ENCODE data around the gene NUP155. TPM values are rescaled to one million over a fixed set of nuclear protein-coding genes. Genes with fewer than 3 reads are reported as not detected.
A peak's percentile ranks its signal among the peaks of the same experiment; 100 is the strongest.

NUP155 gene
- total RNA-seq, 3 donors from 2014 or later (not counting 1 experiment from before 2014, with no cell fraction given), result 21.1 to 29.0 (median 27.9) TPM

DNA sequence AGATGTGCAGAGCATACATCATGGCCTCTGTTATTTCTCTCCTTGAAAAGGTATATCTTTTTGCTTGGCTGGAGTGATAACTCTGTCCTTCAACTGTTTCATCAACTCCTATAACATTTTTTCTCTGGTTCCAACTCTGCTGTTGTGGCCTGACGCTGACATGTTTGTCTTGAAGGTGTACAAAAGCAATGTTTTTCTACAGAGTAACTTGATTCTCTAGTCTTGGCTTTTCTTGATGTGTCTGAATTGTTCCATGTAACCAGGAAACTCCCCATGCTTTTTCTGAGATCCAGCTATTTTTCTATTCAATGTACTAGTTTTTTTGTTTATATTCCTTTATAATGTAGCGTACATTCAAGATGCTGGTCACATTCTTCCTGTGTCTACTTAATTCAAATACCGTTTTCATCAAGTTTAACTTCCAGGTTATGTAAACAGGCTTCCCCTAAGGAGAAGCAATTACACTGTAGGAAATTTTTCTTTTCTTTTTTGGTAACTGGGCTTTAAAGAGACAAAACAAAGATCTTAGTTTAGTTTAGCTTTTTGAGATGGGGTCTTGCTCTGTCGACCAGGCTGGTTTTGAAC lies 115.0 kb downstream of the NUP155 start:
- no peaks in the 10 kb centered on the region for H3K27me3 Mint-ChIP-seq (ENCODE audit: low read depth in 2 of 2)
- TF ChIP-seq, protein P1, sequence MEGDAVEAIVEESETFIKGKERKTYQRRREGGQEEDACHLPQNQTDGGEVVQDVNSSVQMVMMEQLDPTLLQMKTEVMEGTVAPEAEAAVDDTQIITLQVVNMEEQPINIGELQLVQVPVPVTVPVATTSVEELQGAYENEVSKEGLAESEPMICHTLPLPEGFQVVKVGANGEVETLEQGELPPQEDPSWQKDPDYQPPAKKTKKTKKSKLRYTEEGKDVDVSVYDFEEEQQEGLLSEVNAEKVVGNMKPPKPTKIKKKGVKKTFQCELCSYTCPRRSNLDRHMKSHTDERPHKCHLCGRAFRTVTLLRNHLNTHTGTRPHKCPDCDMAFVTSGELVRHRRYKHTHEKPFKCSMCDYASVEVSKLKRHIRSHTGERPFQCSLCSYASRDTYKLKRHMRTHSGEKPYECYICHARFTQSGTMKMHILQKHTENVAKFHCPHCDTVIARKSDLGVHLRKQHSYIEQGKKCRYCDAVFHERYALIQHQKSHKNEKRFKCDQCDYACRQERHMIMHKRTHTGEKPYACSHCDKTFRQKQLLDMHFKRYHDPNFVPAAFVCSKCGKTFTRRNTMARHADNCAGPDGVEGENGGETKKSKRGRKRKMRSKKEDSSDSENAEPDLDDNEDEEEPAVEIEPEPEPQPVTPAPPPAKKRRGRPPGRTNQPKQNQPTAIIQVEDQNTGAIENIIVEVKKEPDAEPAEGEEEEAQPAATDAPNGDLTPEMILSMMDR (IDR thresholded peaks at IDR 0.05), result no peak
- 100% methylated on average over 1 of the region's 4 CpGs for WGBS (ENCODE audit: insufficient coverage)
- Histone ChIP-seq H3K4me1 (ENCODE audit: control insufficient read depth, insufficient read depth, low read length) (no peaks in the 10 kb centered on the region), H3K9me3 (ENCODE audit: control insufficient read depth, insufficient read depth, low read length) (no peaks in the 10 kb centered on the region), H3K36me3 (ENCODE audit: control insufficient read depth, insufficient read depth, low read length) (no peaks in the 10 kb centered on the region), H3K4me3 (ENCODE audit: low read length) (no peak overlapping the region), H3K27me3 (ENCODE audit: control insufficient read depth, insufficient read depth, low read length) (no peaks in the 10 kb centered on the region), H3K27ac (ENCODE audit: low read length) (no peak overlapping the region)
- H3K4me1 Mint-ChIP-seq, result no peaks in the 10 kb centered on the region
- DNase-seq (no peak), ATAC-seq (no peak)
- intact Hi-C loops (cut with micrococcal nuclease), result no loop called here
- H3K36me3 Mint-ChIP-seq, result no peaks in the 10 kb centered on the region
- no peak overlapping the region for H3K27ac Mint-ChIP-seq
- no peak overlapping the region for H3K4me3 Mint-ChIP-seq
- H3K9me3 Mint-ChIP-seq, result no peaks in the 10 kb centered on the region

DNA sequence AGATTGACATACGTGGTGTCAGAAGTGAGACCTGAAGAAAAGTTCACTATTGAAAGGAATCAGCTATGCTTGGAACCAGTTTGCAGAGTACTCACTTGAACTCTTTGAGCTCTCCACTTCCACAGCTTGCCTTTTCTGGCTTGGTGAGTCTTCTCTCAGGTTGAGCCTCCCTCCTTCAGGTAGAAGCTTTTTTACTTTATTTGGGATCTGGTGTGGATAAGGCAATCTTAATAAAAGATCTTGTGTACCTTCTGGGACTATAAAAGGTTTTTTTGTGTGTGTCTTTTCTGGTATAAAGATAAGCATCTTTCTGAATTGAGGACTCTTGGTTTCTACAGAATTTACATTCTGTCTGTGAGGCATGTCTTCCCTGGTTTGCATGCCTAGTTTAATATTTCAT lies 116.3 kb downstream of the NUP155 start:
- WGBS (ENCODE audit: insufficient coverage), result 100% methylated on average over 1 of the region's 1 CpG
- Mint-ChIP-seq H3K27ac (no peak overlapping the region), H3K27me3 (ENCODE audit: low read depth in 2 of 2) (no peaks in the 10 kb centered on the region), H3K4me1 (peaks cover 0 to 3% of the 10 kb centered on the region in 2 donors), H3K9me3 (no peaks in the 10 kb centered on the region), H3K4me3 (no peak overlapping the region), H3K36me3 (no peaks in the 10 kb centered on the region)
- peaks cover 4% of the 10 kb centered on the region for H3K4me1 ChIP-seq (ENCODE audit: control insufficient read depth, insufficient read depth, low read length)
- intact Hi-C loops (cut with micrococcal nuclease), result no loop called here
- no peaks in the 10 kb centered on the region for H3K27me3 ChIP-seq (ENCODE audit: control insufficient read depth, insufficient read depth, low read length)
- ATAC-seq, result no peak
- no peak overlapping the region for H3K4me3 ChIP-seq (ENCODE audit: low read length)
- H3K9me3 ChIP-seq (ENCODE audit: control insufficient read depth, insufficient read depth, low read length), result no peaks in the 10 kb centered on the region
- DNase-seq, result no peak
- no peak overlapping the region for H3K27ac ChIP-seq (ENCODE audit: low read length)
- TF ChIP-seq, protein P1 (IDR thresholded peaks at IDR 0.05), result no peak
- no peaks in the 10 kb centered on the region for H3K36me3 ChIP-seq (ENCODE audit: control insufficient read depth, insufficient read depth, low read length)

DNA sequence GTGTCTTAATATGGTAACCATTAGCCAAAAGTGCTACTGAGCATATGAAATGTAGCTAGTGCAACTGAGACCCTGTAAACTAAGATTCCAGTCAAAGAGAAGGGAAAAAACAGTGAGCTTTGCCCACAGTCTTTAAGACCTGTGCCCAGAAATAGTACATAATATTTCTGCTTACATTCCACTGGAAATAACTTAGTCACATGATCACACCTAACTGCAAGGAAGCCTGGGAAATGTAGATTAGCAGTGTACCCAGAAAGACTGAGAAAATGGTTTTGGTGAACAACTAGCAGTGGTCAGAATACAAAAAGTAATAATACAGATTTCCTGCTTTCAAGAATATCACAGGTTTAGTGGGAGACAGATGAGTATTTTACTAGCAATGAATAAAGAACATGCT lies 119.2 kb downstream of the NUP155 start:
- Histone ChIP-seq H3K36me3 (ENCODE audit: control insufficient read depth, insufficient read depth, low read length) (no peaks in the 10 kb centered on the region), H3K27me3 (ENCODE audit: control insufficient read depth, insufficient read depth, low read length) (no peaks in the 10 kb centered on the region), H3K4me3 (ENCODE audit: low read length) (no peak overlapping the region), H3K9me3 (ENCODE audit: control insufficient read depth, insufficient read depth, low read length) (no peaks in the 10 kb centered on the region), H3K27ac (ENCODE audit: low read length) (no peak overlapping the region), H3K4me1 (ENCODE audit: control insufficient read depth, insufficient read depth, low read length) (peaks cover 16% of the 10 kb centered on the region)
- no peaks in the 10 kb centered on the region for H3K9me3 Mint-ChIP-seq
- H3K27ac Mint-ChIP-seq, result peak overlapping the region; percentile 26 to 29
- H3K36me3 Mint-ChIP-seq, result no peaks in the 10 kb centered on the region
- TF ChIP-seq, protein P1 (IDR thresholded peaks at IDR 0.05), result no peak
- ATAC-seq (no peak), DNase-seq (no peak)
- H3K4me1 Mint-ChIP-seq, result peaks cover 0 to 15% of the 10 kb centered on the region in 2 donors
- H3K4me3 Mint-ChIP-seq, result peak overlapping the region; percentile 93
- intact Hi-C loops (cut with micrococcal nuclease), result no loop called here
- H3K27me3 Mint-ChIP-seq (ENCODE audit: low read depth in 2 of 2), result no peaks in the 10 kb centered on the region

DNA sequence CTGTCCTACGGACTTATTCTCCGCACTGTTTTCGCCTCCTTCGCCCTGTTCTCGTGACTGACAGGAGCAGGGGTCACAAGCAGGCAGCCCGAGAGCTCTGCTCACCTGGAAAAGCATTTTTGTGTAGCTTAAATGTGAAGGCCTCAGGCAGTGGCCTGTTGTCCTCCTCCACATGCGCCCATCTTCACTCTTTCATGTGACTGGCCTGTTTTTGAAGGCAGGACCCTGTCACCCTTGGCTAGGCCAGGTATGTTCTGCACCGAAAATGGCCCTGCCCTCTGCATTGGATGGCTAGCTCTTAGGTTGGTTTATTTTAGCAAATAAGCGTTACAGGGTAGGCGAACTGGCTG lies 121.1 kb downstream of the NUP155 start:
- H3K27ac ChIP-seq (ENCODE audit: low read length), result peak overlapping the region; percentile 28
- H3K4me3 ChIP-seq (ENCODE audit: low read length), result peak overlapping the region; percentile 97
- peak overlapping the region; percentile 93 for H3K4me3 Mint-ChIP-seq
- TF ChIP-seq, protein P1 (IDR thresholded peaks at IDR 0.05), result no peak
- no peak for DNase-seq
- H3K4me1 ChIP-seq (ENCODE audit: control insufficient read depth, insufficient read depth, low read length), result peaks cover 16% of the 10 kb centered on the region
- peaks cover 5 to 15% of the 10 kb centered on the region in 2 donors for H3K4me1 Mint-ChIP-seq
- H3K27me3 ChIP-seq (ENCODE audit: control insufficient read depth, insufficient read depth, low read length), result no peaks in the 10 kb centered on the region
- H3K9me3 ChIP-seq (ENCODE audit: control insufficient read depth, insufficient read depth, low read length), result no peaks in the 10 kb centered on the region
- H3K27ac Mint-ChIP-seq, result peak overlapping the region; percentile 80 to 91
- H3K36me3 ChIP-seq (ENCODE audit: control insufficient read depth, insufficient read depth, low read length), result no peaks in the 10 kb centered on the region
- intact Hi-C loops (cut with micrococcal nuclease), result no loop called here
- no peaks in the 10 kb centered on the region for H3K9me3 Mint-ChIP-seq
- no peaks in the 10 kb centered on the region for H3K27me3 Mint-ChIP-seq (ENCODE audit: low read depth in 2 of 2)
- ATAC-seq, result no peak
- 85% methylated on average over 10 of the region's 10 CpGs for WGBS (ENCODE audit: insufficient coverage)
- no peaks in the 10 kb centered on the region for H3K36me3 Mint-ChIP-seq

Measured in natural killer cell (primary cell).